GM21528 (cell line): ENCODE results near the gene CSRP1.
"Not testable (repeated sequence)": the region's sequence is repeated elsewhere in the genome, so short reads cannot be mapped to it uniquely, and the experiment has no call there.

Source experiments
- ATAC-seq: cut with Tn5 transposase; IDR thresholded peaks from one replicate; pipeline ENCODE4 v1.9.1; 2021; ENCODE audit warnings: mild to moderate bottlenecking, moderate library complexity; ENCODE audit not compliant: unreplicated experiment, low FRiP score

Gene CSRP1

DNA sequence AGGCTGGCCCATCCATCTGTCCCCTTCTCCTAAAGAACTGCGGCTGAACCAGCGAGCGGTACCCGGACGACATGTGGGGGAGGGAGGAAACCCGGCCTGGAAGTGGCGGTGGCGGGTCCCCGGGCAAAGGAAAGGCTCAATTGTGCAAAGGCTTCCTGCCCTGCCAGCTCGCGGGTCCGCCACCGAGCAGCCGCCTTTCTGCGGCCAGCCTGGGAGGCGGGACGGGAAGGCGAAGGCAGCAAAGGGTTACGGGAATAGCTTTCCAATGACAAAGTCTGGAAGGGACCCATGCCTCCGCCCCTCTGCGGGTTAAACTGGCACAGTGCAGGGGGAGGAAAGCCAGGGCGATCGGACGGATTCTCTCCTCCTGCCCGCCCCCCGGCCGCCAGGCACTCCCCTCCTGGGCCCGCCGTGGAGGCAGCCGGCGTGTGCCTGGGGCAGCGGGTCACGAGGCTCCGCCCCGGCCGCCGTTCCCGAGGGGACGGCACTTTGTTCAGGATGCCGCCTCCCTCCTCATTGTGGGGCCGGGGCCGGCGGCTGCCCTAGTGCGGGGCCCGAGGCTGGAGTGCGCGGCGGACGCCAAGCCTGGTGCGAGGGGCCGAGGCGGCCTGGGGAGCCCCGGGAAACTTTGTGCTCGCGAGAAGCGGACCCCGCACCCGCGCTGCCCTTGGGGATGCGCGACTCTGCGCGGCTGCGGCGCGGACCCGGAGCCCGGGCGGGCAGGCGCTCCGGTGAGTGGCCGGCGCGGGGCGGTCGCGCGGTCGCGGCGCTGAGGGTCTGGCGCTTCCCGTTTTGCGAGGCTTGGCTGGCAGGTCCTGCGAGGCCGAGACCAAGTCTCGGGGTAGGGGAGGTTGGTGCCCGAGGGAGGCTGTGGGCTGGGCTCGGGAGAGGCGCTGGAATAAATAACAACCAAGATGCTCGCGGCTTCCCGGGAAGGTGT, 32.0 kb upstream of the CSRP1 start, which contains the start of gene NAV1:
Gene NAV1, plus strand, starts transcription at position 516 of the 940 bp plus-strand sequence. CDS start 83,758 bp downstream, outside the sequence.
- ATAC-seq = no peak

DNA sequence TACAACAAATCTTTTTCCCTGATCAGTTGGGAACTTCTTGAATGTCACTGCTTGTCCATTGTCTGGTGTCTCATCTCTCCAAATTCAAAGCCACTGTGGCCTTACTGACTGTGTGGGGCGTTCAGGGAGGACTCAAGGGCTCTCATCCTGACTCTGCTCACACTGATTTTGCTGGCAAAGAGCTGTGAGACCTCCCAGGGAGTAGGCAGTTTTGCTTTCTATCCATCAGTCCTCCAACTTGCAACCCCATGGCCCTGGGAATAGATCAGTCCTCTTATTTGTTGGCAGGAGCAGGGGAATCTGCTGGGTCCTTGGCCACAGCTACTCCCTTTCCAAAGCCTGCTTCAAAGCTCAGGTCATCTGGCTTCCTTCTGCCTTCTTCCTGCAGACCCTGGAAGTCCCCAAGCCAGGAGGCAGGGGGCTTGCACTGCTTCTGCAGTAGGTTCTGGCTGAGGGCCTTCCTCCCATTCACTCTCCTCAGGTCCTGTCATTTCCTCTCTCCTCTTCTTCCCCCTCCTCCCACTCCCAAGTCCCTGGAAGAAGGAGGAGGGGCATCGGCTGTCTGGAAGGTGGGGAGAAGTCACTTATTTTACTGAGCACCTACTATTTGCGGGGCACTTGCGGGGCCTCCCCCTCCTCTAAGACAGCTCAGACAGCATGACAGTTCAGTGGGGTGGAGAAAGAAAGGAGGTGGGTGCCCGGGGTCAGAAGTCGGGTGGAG, 31.1 kb upstream of the CSRP1 start:
- ATAC-seq = no peak

DNA sequence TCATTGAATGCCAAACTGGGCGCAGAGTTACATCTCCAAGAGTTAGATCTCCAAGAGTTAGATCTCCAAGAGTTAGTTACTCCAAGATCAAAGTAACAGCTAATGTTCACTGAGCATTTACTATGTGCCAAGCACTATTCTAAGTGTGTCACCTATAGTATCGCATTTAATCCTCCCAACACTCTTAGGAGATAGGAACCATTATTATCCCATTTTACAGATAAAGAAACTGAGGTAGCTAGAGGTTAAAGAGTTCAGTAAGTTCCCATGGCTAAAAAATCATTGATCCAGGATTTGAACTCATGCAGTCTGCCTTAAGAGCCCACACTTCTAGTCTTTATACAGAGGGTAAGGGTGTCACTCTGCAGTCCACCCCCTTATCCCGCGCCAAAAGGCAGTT, 30.5 kb upstream of the CSRP1 start:
- no peak for ATAC-seq

DNA sequence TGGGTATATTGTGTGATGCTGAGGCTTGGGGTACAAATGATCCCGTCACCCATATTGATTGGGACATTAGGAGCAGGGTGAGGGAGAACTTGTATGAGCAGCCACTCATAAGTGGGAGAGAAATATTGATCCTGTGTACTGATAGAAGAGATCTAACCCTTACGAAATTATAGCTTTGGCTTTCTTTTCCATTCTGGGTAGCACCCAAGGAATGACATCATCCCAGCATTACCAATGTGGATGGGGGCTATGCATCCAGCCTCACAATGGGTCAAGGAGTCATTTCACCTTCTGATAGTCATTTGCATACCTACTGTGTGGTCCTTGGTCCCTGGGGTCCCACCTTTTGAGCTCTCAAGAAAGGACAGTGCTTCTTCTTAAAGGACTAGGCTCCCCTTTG, 30.1 kb upstream of the CSRP1 start:
- ATAC-seq = no peak

GRCh38 chr1:201536558-201536957, 29.6 kb upstream of the CSRP1 start:
- ATAC-seq = no peak

DNA sequence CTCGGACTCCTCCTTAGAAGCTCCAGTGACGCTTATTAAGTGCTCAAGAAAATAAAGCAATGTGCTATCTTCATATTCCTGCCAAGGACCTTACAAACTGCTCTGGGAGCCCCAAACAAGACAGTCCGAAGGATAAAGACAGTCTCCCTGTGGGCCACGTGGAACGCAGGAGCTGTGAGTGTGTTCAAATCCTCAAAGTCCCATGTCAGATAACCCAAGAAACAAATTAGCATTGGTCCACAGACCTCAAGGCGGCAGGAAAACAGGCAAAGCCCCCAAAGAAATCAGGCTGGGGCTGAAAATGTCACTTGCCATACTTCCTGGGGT, 29.0 kb upstream of the CSRP1 start:
- no peak for ATAC-seq

- no peak for ATAC-seq
These were observed 28.4 kb upstream of the CSRP1 start for GRCh38 chr1:201535046-201535918.

- no peak for ATAC-seq
These were observed 26.9 kb upstream of the CSRP1 start for GRCh38 chr1:201533836-201534235.

DNA sequence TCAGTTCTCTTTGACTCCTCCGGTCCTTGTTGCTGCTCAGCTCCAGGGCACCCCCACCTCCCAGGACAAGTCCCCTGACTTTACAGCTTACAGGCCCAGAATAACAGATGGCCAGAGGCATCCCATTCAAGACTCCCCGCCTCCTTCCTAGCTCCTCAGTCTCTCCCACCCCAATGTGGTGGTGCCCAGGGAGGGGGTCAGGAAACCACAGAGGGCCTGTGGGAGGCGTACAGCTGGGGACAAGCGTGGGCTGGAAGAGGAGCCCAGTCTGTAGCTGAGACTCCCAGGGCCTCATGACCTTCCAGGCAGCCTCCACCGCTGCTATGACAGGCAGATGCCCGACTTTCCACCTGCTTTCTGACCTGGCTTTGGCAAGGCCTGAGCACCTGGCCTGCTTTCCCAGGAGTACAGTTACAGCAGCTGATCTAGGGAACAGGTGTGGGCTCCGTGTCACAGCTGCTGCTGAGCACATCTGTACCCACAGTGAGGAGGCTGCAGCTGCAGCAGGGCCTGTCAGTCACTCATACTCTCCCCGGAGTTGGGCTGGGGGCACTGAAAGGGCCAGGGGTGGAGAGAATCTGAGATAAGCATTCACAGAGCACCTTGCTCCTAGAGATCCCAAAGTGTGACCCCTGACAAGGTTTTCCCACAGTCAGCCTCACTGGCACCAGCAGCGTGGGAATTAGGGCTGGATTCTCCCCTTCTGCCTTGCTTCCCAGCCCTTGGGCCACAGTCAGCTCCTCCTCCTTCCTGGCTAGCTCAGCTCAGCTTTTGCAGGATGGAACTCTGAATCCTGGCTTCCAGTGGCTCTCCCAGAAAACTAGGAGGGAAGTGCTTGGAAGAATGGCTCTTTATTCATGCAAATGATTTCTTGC, 24.9 kb upstream of the CSRP1 start:
- ATAC-seq = no peak

- ATAC-seq = no peak
These were observed 24.0 kb upstream of the CSRP1 start for GRCh38 chr1:201530741-201531531.

GRCh38 chr1:201528631-201529252, 21.8 kb upstream of the CSRP1 start:
- ATAC-seq = no peak

DNA sequence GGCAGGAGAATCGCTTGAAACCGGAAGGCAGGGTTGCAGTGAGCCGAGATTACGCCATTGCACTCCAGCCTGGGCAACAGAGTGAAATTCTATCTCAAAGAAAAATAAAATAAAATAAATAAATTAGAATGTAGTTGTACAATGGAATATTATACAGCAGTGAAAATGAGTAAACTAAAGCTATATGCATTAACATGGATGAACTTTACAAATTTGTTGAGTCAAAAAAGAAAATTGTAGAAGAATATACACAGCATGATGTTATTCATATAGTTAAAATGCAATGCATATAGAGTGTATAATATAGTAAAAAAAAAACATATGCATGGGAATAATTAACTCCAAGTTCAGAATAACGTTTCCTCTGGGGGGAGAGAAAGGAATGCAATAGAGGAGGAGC, 21.0 kb upstream of the CSRP1 start:
- ATAC-seq = no peak

GRCh38 chr1:201525193-201525778, 18.4 kb upstream of the CSRP1 start:
- ATAC-seq = no peak

GRCh38 chr1:201520046-201520575, 13.2 kb upstream of the CSRP1 start:
- not testable (repeated sequence) for ATAC-seq

- no peak for ATAC-seq
These were observed 11.1 kb upstream of the CSRP1 start for GRCh38 chr1:201518071-201518470.

DNA sequence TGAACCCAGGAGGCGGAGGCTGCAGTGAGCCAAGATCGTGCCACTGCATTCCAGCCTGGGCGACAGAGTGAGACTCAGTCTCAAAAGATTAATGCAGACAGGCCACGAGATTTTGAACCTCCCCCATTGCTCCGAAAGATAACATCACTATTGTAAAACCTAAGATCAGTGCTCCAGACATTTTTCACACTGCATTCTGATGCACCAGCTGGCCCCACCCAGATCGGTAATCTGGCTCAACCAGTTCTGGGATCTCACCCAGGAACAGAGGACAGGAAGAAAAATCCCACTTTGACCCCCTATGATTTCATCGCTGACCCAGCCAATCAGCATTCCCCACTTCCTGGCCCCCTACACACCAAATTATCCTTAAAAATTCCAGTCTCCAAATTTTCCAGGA, 10.7 kb upstream of the CSRP1 start:
- ATAC-seq = no peak

GRCh38 chr1:201516511-201517127, 9.7 kb upstream of the CSRP1 start:
- no peak for ATAC-seq

- ATAC-seq = no peak
These were observed 9.0 kb upstream of the CSRP1 start for GRCh38 chr1:201515895-201516294.
